HFFc6 (cell line): ENCODE results near the gene ANOS1. TPM values are rescaled to one million over a fixed set of nuclear protein-coding genes. Genes with fewer than 3 reads are reported as not detected.

ENCODE experiments used
- DNase-seq: peaks from one replicate; pipeline ENCODE4 v3.0.0-alpha.2; 2018
- H3K27ac Mint-ChIP-seq: 2 replicates; pipeline ENCODE4 v1.8.0; 2020; ENCODE audit warnings: mild to moderate bottlenecking, mixed read lengths
- H3K27me3 Mint-ChIP-seq: 2 replicates; pipeline ENCODE4 v1.8.0; 2021; ENCODE audit warnings: mild to moderate bottlenecking, moderate library complexity, mixed read lengths; ENCODE audit not compliant: insufficient read depth
- H3K36me3 Mint-ChIP-seq: 2 replicates; pipeline ENCODE4 v1.8.0; 2021; ENCODE audit warnings: low read depth, mixed read lengths
- H3K4me1 Mint-ChIP-seq: 2 replicates; pipeline ENCODE4 v1.8.0; 2020; ENCODE audit warnings: low read depth, mixed read lengths
- H3K4me3 Mint-ChIP-seq: 2 replicates; pipeline ENCODE4 v1.8.0; 2020; ENCODE audit warnings: mild to moderate bottlenecking, moderate library complexity, mixed read lengths
- H3K9me3 Mint-ChIP-seq: 2 replicates; pipeline ENCODE4 v1.8.0; 2020; ENCODE audit warnings: mild to moderate bottlenecking, mixed read lengths
- total RNA-seq, 6 experiments: library from RNA; stranded (reverse); fragmentation: NEBNext Ultra II Directional; extraction: Animal tissue kit (Norgen Biotek cat#: 25700); gene quantifications; 2 replicates in 1 of 6; 3 replicates in 5 of 6; pipeline ENCODE4 v1.2.3, GENCODE V29; 2021
- TF ChIP-seq, protein P1 (sequence below): fragments of 200-600 bp; sonication (generic); IDR thresholded peaks from 2 replicates; pipeline ENCODE4 v1.5.0; 2021; ENCODE audit warnings: antibody characterized with exemption, mild to moderate bottlenecking

Gene ANOS1
- total RNA-seq, 6 experiments from 2014 or later, result 0.02 to 0.12 (median 0.07) TPM; not detected in 3

DNA sequence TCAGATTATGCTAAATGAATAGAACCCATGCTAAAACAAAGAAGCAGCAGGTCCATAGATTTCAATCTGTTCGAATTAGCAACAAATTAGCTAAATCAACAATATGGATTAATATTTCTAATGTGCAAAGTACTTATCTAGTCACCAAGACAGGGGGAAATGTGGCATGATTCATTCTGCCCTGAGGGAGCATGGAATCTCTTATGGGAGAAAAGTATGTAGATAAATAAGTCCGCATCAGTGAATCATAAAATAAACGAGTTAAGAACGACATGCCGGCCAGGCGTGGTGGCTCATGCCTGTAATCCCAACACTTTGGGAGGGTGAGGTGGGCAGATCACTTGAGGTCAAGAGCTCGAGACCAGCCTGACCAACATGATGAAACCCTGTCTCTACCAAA is 102.1 kb downstream of the ANOS1 start:
- DNase-seq, result no peak
- Mint-ChIP-seq H3K4me1 (no peaks in the 10 kb centered on the region), H3K9me3 (no peaks in the 10 kb centered on the region), H3K36me3 (no peaks in the 10 kb centered on the region), H3K27ac (no peak overlapping the region), H3K4me3 (no peak overlapping the region), H3K27me3 (no peaks in the 10 kb centered on the region)
- TF ChIP-seq, protein P1, sequence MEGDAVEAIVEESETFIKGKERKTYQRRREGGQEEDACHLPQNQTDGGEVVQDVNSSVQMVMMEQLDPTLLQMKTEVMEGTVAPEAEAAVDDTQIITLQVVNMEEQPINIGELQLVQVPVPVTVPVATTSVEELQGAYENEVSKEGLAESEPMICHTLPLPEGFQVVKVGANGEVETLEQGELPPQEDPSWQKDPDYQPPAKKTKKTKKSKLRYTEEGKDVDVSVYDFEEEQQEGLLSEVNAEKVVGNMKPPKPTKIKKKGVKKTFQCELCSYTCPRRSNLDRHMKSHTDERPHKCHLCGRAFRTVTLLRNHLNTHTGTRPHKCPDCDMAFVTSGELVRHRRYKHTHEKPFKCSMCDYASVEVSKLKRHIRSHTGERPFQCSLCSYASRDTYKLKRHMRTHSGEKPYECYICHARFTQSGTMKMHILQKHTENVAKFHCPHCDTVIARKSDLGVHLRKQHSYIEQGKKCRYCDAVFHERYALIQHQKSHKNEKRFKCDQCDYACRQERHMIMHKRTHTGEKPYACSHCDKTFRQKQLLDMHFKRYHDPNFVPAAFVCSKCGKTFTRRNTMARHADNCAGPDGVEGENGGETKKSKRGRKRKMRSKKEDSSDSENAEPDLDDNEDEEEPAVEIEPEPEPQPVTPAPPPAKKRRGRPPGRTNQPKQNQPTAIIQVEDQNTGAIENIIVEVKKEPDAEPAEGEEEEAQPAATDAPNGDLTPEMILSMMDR, result no peak

DNA sequence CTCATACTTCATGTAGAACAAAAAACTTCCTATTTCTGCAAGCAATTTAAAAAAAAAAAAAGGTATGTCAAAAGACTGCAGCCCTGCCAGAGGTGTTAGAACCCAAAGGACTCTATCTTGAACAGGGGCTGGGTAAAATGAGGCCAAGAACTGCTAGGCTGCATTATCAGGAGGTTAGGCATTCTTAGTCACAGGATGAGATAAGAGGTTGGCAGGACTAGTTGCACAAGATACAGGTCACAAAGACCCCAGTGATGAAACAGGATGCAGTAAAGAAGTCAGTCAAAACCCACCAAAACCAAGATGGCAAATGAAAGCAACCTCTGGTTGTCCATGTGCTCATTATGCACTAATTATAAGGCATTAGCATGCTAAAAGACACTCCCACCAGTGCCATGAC is 104.1 kb downstream of the ANOS1 start:
- Mint-ChIP-seq H3K36me3 (no peaks in the 10 kb centered on the region), H3K4me1 (no peaks in the 10 kb centered on the region), H3K27ac (no peak overlapping the region), H3K9me3 (peaks cover 3% of the 10 kb centered on the region), H3K27me3 (no peaks in the 10 kb centered on the region), H3K4me3 (no peak overlapping the region)
- DNase-seq, result no peak
- TF ChIP-seq, protein P1, result no peak

DNA sequence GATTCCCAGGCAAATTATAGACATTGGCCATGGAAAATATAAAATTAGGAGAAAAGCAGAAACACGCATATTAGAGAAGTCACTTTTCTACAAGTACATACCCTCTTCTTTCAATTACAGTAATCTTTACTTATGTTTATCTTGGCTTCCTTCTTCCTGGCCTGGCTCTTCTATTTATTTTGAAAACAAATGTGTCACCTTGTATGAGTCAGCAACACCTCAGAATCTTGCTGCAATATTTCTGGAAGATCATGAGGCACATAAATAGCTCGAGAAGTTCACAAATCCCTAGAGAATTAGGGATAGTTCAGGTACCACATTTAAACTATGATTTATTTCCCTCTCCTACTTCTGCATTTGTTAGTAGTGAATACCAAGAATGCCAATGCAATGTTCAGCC is 124.6 kb downstream of the ANOS1 start:
- Mint-ChIP-seq H3K27ac (no peak overlapping the region), H3K27me3 (no peaks in the 10 kb centered on the region), H3K36me3 (no peaks in the 10 kb centered on the region), H3K4me3 (no peak overlapping the region), H3K9me3 (no peaks in the 10 kb centered on the region; the same call in 1 of the 2 replicates), H3K4me1 (no peaks in the 10 kb centered on the region)
- DNase-seq, result no peak
- TF ChIP-seq, protein P1, result no peak

DNA sequence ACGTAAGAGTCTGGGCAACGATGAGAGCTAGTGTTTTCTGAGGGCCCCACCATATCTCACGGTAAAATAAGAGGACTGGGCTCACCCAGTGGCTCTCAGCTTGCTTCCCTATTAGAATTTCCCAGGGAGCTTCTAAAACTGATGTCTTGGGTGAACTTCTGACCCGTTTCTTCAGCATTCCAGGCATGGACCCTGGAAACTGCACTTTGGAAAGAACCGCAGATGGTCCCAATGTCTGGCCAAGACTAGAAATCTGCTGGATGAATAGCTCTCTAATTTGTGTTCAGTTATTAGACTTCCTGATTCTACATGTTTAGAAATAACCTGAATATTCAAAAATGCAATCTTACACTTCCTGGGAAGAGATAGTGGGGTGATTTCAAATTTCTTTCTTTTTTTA is 127.8 kb downstream of the ANOS1 start:
- Mint-ChIP-seq H3K27ac (no peak overlapping the region), H3K27me3 (no peaks in the 10 kb centered on the region), H3K4me3 (no peak overlapping the region), H3K36me3 (no peaks in the 10 kb centered on the region), H3K9me3 (no peaks in the 10 kb centered on the region; the same call in 1 of the 2 replicates), H3K4me1 (no peaks in the 10 kb centered on the region)
- TF ChIP-seq, protein P1, result no peak
- DNase-seq, result no peak

DNA sequence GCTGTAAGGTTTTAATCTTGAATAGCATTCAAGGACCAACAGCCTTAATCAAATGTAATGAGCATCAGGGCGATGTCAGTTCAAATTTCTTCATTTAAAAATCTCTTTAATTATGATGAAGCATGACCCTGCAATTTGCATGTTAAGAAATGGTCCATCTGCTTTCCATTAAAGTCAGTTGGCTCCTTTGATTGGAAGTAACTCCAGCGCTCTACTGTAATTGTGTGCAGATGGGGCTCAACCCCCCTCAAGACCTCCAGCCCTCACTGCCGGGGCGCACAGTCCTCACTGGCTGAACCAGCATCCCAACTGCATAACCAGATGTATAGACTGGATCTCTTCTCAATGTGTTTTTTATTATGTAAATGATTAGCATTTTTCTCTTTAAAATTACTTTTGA is 140.4 kb downstream of the ANOS1 start:
- DNase-seq, result no peak
- Mint-ChIP-seq H3K4me3 (no peak overlapping the region), H3K27ac (no peak overlapping the region), H3K9me3 (peaks cover 5% of the 10 kb centered on the region), H3K36me3 (no peaks in the 10 kb centered on the region), H3K27me3 (no peaks in the 10 kb centered on the region), H3K4me1 (no peaks in the 10 kb centered on the region)
- TF ChIP-seq, protein P1, result no peak

DNA sequence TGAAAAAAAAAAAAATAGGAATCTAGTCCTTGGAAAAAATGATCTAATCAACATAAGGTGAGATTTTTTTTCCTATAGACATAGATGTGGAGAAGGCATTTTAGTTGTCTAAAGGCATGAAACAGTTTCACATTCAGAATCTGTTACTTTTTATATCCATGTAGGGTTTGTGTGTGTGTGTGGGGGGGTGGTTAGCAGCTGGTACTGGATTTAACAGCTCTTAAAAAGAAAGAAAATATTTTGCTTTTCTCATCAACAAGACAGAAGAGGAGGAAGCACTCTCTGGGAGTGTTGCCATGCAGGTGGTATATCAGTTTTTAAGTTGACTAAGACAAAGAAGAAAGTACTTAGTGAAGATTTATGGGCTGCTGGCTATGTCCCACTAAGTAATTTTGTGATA is 145.0 kb downstream of the ANOS1 start:
- H3K9me3 Mint-ChIP-seq, result peaks cover 10% of the 10 kb centered on the region

More for the DNA sequence above, 145.0 kb downstream of the ANOS1 start:
- Mint-ChIP-seq H3K4me3 (no peak overlapping the region), H3K27ac (no peak overlapping the region), H3K27me3 (no peaks in the 10 kb centered on the region), H3K36me3 (no peaks in the 10 kb centered on the region), H3K4me1 (no peaks in the 10 kb centered on the region)
- no peak for DNase-seq
- TF ChIP-seq, protein P1, result no peak
